HG03060 (cell line): ENCODE measurements around the gene FYN.
"Not testable (repeated sequence)": the region's sequence is repeated elsewhere in the genome, so short reads cannot be mapped to it uniquely, and the experiment has no call there.

Experiments
- ATAC-seq: cut with Tn5 transposase; IDR thresholded peaks from one replicate; pipeline ENCODE4 v1.9.1; 2021; ENCODE audit warnings: low read depth, moderate number of reproducible peaks; ENCODE audit not compliant: unreplicated experiment

FYN gene

DNA sequence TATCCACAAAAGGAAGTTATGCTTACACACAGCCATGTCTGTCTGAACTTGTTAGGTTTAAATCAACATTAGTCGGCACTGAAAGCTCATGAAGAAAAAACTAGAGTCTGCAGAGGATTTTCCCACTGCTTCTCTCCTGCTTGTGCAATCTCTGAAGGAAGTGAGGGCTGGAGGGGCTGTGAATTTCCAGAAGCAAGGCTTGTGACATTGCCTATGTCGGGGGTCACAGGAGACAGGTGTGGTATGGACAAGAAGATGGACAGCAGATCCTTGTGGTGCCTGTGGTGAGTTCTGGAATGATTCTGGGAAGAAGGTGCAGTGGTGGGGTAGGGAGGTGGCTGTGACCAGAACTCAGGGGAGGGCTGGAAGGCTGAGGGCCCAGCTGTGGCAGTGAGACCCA lies 183.3 kb downstream of the FYN start:
- no peak for ATAC-seq

DNA sequence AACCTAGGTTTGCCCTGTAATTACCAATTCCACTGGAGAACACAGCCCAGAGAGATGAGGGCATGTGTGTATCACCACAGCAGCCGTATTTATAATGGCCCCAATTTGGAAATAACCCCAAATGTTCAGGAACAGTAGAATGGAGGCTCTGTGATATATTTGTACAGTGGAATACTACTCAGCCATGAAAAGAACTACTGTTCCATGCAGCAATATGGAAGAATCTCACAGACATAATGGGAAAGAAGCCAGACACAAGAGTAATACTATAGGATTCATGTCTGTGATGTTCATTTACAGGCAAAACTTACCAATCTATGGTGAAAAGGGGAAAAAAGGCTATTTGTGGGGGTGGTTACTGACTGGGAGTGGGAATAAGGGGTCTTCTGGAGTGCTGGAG lies 183.8 kb downstream of the FYN start:
- ATAC-seq: no peak

DNA sequence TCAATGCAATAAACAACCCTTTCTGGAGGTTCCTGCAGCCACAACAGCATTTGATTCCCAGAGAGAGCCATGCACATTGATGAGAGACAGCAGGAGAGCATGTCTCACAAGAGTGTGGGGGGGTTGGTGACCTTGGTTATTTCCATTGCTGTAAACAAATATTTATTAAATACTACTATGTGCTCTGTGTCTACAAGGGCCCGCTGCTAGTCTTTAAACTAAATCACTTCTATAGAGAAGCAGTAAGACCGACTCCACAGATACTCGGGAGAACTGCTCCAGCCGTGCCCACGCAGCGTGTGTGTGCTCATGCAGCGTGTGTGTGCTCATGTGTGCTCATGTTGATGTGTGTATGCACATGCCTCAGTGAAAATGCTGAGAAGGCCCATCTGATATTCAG lies 184.9 kb downstream of the FYN start:
- no peak for ATAC-seq

DNA sequence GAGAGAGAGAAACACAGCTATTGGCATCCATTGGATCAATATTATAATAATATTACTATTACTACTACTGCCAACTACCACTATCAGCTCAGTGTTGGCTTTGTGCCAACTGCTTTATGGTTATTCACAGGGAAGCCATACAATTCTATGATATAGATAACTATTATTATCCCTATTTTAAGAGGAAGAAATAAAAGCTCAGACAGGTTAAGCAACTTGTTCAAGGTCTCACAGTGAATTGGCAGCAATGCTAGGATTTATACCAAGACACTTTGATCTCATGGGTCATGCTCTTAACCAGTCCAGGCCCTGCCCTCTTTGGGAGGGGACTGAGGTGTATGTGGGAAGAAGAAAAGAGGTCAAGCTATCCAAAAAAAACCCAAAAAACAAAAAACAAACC lies 185.6 kb downstream of the FYN start:
- no peak for ATAC-seq

DNA sequence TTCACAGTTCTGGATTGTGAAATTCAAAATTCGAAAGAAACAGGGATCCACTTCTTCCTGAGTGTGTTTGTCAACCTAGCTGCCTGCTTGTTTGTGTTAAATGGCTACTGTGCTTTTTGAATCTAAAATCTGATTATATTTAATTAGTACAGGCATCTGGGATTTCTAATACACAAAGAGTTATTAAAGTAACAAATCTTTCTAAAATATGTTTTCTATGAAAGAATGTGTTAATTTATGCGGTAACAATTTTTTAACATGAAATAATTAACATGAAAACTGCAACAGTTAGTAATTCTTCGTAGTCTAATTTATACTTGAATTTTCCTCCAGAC lies 186.4 kb downstream of the FYN start:
- ATAC-seq: no peak

DNA sequence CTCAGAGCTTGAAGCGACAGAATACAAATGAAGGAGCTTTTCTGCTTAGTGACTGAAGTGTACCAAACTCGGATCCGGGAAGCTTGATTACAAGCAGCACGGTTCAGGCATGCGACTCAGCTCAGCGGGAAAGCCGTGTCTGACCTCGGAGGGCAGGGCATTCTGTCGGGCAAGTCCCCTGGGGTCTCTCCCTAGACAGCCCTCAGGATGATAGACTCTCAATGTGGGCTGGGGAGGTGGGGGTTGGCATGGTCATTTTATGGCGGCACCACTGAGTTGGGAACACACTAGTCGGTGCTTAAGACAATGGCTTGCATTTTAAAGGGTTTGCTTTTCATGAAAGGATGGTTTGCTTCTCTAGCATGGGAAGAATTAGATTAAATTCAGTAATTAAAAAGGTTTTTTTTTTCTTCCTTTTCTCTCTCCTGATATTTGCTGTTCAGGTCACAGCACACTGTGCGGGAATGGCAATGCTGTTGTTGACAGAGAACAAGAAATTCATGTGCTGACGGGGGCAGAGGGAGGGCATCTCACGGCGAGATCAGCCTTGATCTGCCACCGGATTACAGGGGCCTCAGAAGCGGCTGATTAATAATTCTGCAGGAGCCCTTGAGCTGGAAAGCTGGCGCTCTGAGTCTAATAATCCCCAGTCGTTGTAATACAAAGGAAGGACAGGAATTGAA lies 186.9 kb downstream of the FYN start:
- ATAC-seq: no peak

DNA sequence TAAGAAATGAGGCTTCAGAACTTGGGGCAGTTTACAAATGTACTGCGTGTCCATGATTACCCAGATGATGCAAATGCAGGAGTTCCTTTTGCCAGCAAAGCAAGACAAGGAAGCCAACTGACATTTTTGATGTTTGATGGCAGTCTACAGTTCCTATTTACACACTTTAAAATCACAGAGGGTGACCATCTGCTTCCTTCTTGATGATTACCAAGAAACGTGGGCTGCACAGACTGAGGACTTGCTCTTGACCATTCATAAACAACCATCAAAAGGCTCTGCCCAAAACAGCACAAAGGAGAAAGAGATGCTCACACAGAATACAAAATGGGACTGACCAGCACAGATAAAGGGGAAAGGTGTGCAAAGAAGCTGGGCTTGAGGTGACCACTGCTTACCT lies 187.7 kb downstream of the FYN start:
- ATAC-seq: no peak

DNA sequence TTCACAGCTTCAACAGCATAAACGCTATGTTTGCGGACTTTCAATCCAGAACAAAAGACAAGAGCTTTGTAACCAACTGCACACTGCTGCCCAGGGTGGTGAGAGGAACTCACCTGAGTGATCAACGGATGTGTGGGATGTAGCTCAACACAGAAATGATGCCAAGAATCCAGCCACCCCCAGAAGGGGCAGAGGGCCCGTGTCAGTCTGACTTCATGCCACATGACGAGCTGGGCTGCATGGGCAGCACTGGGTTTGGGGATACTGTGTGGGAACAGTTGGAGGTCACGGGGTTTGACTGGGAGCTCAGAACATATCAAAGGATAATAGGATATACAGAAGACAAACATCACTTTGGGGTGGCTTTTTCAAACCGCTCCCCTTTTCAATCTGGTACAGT lies 188.2 kb downstream of the FYN start:
- ATAC-seq: no peak

DNA sequence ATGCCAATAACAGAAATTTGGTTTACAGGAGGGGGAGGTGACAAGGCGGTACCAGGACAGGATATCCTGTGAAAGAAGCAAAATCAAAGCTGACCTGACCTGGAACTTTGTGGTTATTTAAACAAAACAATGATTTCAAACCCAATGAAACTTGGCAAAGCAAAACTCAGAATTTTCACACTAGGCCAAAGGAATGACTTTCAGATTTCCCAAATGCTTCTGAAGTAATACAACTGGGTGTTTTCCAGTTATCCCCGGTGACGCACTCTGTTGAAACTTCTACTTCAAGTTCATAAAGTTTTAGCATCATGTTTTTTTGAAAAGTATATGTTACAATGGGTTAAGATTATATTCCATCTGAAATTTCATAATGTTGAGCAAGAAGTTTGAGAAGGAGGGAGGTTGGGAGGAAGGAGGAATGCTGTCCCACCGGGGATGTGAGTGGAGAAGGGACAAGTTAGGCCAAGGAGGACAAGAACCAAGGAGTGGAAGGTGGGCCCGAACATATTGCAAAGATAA lies 189.4 kb downstream of the FYN start:
- ATAC-seq: no peak

DNA sequence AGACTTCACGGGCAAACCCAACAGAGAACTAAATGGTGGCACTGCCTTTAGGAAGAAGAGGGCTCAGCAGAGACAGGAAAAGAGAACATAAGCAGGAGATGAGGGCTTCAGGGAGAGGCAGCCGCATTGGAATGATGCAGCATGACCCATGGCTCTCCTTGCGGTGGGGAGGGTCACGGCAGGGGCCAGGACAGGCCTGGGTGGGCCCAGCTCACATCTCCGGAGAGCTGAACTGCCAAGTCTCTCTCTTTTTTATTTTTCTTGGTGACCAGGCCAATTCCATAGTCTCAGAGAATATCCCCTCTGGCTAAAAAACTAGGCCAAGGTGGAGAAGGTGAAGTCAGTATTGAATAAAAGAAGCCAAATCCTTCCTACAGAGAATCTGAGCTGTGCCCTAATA lies 190.1 kb downstream of the FYN start:
- no peak for ATAC-seq

DNA sequence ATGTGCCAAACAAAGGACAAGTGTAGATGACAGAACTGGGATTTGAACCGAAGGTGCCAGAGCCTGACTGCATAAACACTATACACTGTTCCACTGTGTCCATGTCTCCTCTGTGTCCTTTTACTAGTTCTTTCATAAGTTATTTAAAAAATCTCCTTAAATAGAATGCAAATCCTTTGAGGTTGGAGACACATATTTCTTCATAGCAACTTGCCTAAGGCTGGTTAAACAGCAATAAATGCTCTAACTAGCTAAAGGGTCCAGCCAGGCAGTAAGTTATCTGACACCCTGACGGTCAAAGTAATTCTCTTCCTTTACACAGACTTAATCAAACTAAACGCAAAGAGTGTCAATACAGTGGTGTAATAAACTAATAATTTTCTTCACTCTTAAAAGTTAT lies 191.4 kb downstream of the FYN start:
- no peak for ATAC-seq

DNA sequence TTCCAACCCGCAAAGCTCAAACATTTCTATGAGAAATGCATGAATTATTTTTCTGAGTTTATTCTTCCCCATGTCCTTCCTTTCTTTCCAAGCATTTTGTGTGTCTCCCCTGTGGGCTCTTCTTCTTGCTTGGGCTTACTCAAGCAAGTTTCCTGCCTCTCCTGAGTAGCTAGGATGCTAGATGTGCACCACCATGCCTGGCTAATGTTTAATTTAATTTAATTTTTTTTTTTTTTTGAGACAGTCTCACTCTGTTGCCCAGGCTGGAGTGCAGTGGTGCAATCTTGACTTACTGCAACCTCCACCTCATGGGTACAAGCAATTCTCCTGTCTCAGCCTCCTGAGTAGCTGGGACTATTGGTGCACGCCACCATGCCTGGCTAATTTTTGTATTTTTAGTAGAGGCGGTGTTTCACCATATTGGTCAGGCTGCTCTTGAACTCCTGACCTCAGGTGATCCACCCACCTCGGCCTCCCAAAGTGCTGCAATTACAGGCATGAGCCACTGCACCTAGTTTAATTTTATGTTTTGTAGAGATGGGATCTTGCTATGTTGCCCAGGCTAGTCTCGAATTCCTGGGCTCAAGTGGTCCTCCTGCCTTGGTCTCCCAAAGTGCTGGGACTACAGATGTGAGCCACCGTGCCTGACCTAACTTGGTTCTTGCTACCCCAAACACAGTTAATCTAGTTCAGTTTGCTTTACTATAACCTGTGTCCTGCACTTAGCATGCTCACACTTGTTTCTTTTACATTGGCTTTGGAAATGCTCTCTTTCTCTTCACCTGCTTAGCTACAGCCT lies 192.2 kb downstream of the FYN start:
- ATAC-seq: not testable (repeated sequence)

DNA sequence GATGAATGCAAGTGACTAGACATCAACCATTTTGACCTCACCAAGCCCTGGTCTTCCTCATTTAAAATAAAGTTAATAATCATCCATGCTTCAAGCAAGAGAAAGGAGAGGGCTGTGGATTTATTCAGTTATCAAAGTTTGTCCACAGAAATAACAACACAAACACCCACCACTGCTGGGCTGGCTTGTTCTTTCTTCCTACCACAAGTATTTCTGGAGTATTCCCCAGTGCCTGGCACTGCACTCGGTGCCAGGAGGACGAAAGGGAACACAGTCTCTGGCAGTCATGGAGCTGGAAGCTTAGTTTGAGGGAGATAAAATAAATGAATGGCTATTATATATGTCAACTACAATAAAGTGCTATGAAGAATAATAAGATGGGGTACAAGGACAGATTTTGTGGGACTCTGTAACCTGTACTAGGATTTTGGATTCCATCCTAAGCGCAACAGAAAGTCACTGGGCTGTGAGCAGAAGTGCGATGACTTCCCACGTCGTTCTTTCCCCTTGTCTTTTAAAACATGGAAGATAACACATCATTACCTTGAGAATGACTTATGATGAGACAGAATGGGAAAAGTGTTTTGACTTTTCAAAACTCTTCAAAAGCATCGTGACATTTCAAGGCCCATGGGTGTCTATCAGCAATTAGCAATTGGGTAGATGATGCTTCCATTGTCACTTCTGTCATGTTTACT lies 193.1 kb downstream of the FYN start:
- ATAC-seq: no peak

DNA sequence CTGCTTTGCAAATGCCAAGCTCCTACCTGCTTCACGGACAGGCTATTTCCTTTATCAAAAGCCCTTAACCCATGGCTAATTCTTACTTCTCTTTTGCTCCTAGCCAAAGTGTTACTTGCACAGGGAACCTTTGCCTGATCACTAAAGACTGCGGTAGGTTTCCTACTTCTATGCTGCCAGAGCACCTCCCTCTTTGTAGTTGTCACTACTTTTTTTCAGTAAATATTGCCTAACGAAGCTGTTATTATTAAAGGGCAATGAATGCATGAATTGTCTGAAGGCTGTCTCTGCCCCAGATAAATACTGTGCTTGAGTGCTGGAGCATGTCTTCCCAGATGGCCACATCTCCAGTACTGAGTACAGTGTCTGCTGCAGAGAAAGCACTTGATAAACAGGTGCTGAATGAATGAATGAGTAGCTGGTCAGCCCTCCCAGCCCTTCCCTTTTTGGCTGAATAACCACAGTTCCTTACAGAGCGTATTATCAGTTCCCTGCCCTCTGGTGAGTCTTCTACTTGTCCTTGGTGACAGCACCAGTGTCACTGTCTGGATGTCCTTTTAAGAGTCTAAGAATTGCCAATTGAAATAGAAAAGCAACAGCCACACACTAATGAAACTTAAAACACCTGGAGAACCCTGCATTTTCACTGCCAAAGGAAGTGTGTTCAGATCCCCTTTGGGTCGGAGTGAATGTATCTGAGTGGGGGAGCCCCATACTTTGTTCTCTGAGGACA lies 194.0 kb downstream of the FYN start:
- no peak for ATAC-seq

DNA sequence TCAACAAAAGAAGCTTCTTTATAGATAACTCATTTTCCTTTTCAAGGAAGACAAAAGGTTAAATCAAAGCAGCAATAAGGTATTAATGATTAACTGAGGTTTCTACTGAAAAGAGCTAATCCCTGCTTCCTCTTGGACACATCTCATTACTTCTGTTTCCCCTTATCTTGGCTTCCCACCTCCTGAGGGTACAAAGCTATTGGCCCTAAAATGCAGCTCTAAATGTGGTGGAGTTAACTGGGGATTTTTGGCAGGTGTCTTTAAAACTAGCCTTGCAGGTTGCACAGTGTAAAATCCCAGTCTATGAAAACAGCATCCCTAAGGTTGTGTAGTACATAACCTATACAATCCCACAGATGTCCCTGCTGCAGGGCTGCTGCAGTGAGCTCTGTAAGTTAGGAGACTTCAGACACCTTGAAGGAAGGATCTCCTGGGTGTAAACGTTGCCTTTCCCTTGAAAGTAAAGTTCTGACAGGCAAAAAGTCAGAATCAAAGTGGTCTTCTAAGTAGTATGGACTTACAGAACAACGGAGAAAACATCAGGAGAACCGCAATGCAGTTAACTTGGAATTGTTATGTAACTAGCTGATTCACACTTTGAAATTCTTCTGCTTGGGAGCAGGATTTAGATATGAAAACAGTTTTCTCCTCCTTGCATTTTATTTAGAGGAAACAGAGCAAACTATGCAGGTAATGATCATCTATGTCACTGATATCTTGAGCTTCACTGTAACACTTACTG lies 195.8 kb downstream of the FYN start:
- ATAC-seq: no peak

DNA sequence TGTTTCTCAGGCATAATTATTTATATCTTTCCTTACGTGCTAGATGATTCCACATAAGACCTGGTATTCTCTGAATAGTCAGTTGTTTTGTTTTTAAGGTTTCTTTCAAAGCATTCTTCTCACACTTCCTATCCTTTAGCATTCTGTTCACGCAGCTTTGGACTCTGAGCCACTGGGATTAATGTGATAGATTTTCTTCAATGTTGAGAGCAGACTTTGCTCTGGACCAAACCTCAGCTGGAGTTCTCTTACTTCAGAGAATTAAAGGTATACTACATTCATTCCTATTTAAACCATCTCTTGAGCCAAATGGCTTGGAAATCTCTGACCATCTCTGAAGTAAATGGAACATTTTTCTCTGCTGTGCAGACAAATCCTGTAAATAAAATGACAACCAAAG lies 196.9 kb downstream of the FYN start:
- no peak for ATAC-seq

DNA sequence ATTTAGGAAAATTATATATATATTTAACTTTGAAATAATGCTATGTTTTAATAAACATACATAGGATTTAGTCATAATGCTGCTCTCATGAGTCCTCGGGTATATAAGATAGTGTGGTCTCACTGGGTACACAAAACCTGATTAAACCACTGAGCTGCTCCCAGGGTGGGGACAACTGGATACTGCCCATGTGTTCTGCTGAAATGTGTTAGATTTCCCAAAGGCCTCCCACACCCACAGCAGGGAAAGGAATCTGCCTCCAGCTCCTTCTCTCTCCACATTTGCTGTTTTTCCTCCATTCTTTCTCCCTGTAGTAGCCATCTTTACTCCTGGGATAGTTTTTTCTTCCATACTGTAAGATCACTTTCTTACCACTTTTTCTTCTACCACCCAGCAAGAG lies 198.4 kb downstream of the FYN start:
- ATAC-seq: no peak

DNA sequence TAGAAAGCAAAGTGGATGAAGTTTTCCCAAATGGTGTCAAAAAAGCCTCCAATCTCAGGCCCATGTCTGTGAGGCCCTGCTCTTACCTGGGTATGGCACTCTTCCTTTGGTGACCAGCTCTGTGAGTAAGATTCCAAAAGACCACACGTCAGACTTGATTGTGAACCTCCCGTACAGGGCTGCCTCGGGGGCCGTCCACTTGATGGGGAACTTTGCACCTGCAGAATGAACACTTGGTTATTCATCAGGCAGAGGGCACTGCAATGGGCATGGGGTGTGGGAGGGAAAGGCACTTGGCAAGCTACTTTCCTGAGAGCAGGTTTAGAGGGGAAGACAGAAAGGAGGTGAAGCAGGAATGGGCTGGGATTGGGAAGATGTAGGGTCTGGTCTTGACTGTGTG lies 198.8 kb downstream of the FYN start:
- no peak for ATAC-seq

DNA sequence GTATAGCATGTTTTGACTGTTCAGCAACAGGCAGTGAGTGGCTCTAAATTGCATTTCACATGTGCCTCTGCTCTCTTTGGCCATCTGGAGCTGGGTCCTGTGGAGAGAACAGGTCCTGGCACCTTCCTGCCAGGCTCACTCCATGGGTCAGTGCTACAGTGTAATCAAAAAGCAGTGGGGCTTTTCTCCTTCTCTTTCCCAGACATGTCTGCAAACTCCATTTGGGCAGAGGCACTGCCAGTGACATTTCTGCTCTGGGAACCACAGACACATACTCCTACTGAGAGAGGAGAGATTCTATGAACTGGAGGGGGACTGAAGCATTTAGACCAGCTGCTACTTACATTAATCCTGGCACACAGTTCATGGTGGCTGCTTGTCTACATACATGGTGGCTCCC lies 199.3 kb downstream of the FYN start:
- ATAC-seq: no peak

DNA sequence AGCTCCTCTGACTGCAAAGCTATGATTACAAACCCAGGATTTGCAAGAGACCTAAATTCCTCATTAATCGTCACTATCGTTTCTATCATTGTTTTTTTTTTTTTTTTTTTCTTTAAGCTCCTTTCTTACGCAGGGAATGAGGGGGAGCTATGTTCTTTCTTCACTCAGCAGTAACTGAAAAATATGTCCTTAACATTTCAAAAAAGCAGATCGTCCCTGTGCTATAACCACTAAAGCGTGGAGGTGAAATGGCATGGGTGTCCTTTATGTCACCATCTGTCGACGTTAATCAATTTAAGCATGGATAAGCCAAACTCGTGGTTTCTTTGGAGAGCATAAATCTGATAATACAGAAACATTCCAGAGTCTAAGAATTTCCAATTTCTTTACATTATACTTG lies 199.7 kb downstream of the FYN start:
- ATAC-seq: no peak
